Measurements from ENCODE around the gene MAP4K4.

DNA sequence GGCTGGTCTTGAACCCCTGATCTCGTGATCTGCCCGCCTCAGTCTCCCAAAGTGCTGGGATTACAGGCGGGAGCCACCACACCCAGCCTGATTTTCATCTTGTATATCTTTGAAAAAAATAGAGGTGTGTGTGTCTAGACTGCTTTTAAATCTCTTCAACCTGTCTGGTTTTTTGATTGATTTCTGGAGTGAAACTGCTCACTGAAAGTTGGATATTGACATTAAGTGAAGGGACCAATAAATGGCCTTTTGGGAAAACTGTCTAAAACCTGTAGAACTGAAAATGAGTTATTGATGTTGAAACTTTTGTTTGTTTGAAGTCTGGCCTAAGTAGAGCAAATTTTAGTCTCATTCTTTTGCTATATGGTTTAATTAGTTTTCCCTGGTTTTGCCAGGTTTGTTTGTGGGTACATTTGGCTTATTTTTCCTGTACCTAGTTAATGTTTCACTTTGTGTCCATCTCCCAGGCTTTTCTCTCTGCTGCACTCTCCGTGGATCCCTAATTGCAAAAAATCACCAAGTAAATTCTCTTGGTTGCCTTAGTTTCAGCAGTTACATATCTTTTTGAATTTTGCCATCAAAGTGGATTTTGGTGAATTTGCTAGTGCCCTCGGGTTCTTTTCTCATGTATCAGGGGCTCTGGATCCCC lies 144.3 kb downstream of the MAP4K4 start:
- TF ChIP-seq GATA2 (IDR thresholded peaks at IDR 0.05; ENCODE audit: low read depth, low read length) (no peak), GATA3 (IDR thresholded peaks at IDR 0.05; ENCODE audit: low read depth, low read length) (no peak)

All from SH-SY5Y (cell line).